Endothelial cell of hepatic sinusoid (primary cell): ENCODE measurements around the gene RAI14.

Experiments
- in situ Hi-C: cut with HindIII; loops from 2 replicates; pipeline ENCODE4 v1.10.0; 2017; ENCODE audit warnings: low sequenced_read_pairs

The RAI14 gene

DNA sequence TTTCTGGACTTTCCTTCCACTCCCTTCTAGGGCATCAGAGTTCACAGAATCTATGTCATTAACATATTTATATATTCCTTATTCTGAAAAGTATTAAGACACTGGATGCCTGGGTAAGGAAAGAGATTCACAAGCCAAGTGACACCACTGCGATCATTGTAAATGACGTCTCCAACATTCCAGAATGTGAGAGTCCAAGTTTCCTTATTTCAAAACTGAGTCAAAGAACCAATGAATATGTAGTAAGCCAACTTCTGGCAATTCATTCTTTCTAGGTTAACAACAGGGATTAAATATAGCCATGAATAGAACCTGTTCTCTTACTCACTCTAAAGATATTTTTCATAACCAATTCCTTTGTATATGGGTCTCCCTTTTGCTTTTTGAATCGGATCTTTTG is 18.1 kb downstream of the RAI14 start:
- in situ Hi-C loops = no loop called here

DNA sequence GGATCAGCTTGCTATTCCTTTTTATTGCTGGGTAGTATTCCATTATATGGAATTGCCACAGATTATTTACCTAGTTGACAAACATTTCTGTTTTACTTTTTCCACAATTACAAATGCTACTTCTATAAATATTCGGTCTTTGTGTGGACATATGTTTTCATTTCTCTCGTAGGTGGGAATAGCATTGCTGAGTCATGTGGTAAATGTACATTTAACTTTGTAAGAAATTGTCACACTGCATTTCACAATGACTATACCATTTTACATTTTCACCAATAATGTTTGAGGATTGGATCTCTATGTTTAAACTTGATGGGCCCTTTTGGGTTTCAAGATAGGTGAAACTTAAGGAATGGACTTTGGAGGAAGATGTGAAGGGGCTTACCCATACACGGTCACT is 19.7 kb downstream of the RAI14 start:
- in situ Hi-C loops = no loop called here

DNA sequence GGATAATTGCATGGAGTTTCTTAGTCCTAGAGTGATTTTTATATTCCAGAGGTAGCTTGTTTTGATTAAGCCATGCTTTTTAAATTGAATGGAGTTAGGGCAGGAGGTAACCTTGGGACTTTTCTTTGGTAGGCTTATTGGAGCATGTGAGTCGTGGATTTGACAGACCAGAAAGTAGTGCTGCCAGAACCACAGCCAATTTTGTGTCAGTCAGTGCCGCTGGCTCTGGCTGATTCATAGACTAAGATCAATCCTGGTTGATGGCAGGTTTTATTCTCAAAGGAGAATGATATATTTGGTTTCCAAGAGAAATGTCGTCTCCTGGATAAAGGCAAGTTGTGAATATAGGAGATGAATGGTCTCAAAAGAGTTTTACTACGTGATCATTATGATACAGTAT is 20.3 kb downstream of the RAI14 start:
- in situ Hi-C loops = no loop called here

DNA sequence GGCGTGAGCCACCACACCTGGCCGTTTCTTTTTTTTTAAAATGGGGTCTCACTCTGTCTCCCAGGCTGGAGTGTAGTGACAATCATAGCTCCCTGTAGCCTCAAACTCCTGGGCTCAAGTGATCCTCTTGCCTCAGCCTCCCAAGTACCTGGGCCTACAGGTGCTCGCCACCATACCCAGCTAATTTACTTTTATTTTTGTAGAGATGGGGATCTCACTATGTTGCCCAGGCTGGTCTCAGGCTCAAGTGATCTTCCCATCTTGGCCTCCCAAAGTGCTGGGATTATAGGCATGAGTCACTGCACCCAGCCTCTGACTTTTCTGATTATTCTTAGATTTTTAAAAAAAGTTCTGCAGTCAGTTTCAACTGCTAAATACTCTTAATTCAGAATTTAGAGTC is 21.3 kb downstream of the RAI14 start:
- in situ Hi-C loops = no loop called here

DNA sequence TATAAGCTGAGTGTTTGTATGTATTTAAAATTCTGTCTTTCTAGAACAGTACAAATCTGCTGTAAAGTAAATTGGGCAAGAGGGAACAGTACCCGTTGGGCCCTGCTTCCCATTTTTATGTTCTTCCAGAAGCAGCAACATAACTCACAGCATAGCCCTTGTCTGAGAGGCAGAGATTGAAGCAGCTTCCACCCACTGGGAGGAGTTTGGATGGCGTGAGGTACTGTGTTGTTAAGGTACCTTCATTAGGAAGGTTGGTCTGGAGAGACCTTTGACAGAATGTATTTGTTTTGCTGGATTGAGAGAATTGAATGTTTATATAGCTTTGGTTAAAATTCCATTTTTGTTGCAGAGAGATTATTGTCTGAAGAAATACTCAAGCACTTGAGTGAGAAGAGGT is 24.8 kb downstream of the RAI14 start:
- in situ Hi-C loops = no loop called here

DNA sequence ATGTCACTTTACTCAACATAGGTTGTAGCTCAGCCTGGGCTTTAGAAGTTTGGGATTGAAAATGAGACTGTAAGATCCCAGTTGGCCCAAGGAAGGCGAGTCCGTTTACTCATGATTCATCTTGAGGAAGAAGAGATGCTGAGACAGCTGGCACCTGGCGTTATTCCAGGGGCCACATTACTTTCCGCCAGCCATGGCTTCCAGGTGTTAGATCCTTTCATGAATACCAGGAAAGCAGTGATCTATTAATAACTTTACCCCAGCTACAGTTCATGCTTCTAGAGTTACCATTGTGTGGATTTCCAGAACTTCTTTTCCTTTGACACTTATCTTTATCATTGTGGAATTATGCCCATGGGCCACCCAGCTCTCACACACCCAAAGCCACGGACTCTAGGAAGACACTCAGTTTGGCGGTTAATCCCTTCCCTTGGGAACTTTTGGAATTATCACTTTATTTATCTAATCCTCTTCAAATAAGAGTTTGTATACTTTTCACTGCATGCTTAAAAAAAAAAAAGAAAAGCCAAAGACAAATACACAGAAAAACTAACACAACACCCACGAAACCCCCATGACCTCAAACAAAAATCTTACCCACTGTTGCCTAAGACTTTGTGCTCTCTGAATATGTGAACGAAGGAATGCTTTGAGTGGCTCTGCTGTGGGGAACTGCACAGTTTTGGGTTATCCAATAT is 26.9 kb downstream of the RAI14 start:
- in situ Hi-C loops = no loop called here

DNA sequence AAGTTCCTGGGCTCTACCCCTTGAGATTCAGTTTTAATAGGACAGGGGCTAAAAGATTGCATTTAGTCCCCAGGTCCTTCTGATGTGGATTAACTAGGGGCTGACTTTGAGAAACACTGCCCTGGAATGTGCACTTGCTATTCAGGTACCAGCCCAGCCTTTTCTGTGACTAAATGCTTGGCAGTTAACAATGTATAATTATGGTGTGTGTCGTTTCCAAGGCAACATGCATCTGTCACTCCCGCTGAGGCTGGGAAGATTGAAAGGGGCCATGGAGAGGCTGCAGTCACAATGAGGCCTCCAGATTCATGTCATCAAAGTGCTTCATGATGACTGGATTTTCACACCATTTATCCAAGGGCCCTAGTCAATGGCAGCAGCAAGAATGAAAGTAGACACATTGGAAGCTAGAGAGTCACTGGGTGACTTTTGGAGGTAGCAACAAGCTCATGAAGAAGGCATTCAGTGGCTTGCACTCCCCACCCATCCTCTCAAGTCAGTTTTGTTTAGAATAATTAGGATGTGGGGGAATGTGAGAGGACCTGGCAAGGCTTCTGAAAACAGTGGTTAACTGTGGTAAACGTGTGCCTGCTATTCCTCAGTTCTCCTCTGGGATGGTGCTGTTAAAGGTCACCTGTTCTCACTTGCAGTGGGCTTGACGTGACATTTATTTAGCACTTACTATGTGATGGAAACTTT is 28.3 kb downstream of the RAI14 start:
- in situ Hi-C loops = no loop called here

DNA sequence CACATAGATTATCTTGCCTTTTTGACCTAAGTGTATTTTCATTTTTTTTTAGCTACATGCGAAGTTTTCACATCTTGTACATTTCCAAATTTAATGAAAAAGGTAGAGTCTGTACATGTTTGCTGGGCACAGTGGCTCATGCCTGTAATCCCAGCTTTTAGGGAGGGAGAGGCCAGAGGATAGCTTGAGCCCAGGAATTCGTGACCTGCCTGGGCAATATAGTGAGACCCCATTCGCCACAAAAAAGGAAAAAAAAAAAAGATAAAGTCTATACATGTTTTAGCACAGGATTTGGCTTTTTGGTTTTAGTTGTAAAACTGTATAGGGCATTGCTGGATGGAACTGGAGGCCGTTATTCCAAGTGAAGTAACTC is 28.8 kb downstream of the RAI14 start:
- in situ Hi-C loops = loop anchor here (5.0 kb wide), 1 partner anchor 52 kb away; no protein-coding TSS in a partner anchor

DNA sequence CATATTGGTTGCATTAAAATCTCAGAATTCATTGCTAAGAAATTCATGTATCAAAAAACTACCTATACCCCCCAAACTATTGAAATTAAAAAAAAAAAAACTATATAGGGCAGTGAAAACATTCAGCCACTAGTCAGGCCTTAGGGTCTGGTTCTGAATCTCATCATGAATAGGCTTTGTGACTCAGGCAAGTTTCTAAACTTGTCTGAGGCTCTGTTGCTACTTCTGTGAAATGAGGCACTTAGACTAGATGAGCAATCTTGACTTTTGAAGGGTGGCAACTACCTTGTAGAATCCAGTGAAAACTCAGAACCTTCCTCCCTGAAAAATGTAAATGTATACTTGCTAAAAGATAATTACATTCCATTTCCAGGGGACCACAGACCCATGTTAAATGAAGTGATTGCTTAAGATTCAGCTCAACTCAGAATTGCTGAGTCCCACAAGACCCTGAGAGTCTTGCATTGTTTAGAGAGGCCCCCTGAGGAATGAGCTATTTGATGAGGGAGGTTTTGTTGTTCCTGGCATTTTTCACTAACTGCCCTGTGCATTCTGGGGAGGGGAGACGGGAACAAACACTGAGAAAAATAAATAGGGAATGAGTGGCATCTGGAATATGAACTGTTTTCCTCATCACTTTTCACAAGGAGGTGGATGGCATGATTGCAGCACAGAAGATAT is 29.5 kb downstream of the RAI14 start:
- in situ Hi-C loops = loop anchor here (5.0 kb wide), 1 partner anchor 52 kb away; no protein-coding TSS in a partner anchor

DNA sequence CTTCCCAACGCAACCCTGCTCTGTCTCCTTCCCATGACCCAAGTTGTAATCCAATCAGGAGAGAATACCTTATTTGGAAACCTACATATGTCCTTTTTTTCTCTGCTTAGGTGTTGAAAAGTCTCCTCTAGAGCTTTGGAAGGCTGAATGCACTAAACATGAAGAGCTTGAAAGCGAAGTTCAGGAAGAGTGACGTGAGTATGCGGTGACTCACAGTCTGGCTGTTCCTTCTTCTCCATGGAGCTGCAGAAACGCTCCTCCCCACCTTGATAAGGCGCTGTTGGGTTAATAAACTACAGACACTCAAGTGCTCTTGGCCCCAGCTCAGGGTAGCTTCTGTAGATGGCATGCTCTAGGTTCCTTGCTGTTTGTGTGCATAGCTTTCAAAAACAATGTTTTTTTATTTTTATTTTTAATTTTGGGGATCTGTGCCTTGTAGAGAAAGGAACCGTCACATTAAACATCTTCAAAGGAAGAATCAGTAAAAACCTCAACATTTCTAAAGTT is 30.7 kb downstream of the RAI14 start:
- in situ Hi-C loops = loop anchor here (5.0 kb wide), 1 partner anchor 50 kb away; no protein-coding TSS in a partner anchor

DNA sequence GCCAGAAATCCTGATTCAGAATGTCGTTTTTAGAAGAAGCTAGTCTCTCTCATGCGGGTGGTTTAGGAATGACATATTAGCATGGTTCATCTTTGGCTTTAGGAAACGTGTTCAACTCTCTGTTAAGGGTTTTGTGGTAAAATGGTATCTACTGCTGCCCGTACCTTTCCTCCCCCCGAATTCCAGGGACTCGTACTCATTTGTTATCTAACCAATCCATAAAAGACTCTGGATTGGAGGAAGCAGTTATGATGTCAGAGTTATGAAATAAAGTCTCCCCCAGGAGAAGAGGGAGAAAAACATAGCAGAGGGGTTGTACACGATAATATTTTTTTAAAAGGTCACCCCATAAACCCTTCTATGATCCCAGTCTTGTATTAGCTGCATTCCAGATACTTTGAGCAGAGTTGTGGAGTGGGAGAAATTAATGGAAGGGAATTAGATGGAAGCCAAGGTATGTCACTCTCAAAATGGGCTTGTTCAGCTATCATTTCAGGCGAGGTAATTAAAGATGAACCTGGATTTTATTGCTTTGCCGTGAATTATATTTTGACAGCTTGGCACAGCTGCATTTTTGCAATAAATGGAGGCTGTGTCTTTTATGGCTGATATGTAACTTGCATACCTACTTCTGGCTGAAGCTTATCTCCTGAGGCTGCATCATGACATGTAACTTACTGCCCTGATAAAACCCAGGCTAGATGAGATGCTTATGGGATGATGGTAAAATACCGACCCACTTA is 31.3 kb downstream of the RAI14 start:
- in situ Hi-C loops = loop anchor here (5.0 kb wide), 1 partner anchor 50 kb away; no protein-coding TSS in a partner anchor

DNA sequence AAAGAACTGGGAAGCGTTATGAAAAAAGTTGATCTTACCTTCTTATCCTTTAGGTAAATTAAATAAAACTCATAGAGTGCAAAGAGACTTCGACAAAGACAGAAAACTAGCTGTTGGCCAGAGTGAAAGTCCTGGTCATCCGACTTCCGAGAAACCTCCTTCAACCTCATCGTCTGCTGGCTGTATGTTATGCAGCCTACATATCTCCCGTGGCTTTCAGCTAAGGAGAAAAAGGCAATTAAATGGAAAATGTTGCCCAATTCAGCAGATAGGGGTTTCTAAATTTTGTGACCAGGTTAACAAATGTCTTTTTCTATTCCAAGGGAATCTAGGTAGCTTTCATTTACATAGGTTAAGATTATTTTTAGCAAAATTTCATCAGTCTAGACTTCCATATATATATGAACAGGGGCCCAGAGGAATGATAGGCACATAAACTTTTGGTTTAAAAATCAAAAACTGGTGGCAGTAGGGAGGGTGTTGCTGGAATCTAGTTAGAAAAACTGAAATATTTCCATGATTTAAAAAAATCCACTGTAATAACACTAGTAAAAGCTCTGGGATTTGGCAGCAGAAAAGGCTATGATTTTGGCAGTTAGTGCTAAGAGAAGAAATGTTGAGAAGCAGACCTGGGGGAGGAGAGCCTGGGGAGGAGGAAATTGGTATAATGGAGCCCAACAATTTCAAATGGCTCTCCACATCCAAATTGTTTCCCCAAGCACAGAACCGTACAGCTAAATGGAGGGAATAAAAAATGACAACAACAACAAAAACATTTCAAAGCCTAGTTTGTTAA is 32.1 kb downstream of the RAI14 start:
- in situ Hi-C loops = loop anchor here (5.0 kb wide), 1 partner anchor 49 kb away; no protein-coding TSS in a partner anchor

DNA sequence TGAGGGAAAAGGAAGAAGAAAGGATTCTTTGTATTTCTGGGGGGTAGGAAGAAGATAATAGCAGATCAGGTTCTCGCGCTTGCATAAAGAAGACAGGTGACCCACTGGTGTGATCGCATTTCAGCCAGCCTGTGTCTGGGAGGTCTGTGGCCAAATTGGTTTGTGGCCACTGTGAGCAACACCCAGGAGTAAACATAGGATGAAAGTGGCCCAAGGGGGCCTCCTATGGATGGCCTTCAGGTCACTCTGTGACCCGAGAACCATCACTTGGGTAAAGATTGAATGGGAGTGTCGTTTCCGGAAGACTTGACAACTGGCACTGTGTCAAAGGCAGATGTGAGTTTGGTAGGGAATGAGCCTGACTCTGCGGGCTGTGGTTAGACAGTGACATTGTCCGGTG is 34.2 kb downstream of the RAI14 start:
- in situ Hi-C loops = no loop called here

DNA sequence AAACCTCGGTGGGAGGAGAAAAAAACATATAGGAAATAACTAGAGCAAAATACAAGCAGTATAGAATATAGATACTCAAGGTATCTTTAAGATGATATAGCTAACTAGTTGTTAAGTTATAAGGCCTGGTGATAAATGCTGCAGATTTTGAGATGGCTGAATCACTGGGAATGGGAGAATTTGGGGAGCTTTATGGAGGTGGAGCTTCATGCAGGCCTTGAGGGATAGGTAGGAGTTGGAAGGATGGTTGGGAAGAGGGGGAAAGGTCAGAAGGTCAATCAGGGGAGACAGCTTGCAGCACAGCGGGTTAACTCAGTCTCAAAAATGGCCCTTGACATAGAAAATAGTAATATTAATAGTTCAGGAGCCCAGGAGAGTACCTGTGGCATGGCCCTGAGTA is 34.8 kb downstream of the RAI14 start:
- in situ Hi-C loops = no loop called here

DNA sequence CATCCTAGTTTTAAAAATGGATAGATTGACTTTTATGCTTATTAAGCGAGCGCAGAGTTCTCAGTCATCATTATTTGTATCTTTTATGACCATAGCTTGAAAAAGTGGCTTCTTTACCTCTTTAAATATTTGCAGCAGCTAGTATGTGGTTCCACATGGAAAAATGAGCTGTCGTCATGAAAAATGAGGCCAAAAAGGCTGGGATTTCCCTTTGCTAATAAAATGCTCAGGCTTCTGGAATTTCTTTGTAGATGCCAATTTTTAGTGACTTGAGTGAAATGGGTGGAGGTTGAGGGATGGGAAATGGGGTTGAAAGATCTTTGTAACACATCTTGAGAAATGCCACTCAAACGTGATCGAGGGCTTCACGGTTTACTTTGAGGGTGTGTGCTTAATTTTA is 35.2 kb downstream of the RAI14 start:
- in situ Hi-C loops = no loop called here

DNA sequence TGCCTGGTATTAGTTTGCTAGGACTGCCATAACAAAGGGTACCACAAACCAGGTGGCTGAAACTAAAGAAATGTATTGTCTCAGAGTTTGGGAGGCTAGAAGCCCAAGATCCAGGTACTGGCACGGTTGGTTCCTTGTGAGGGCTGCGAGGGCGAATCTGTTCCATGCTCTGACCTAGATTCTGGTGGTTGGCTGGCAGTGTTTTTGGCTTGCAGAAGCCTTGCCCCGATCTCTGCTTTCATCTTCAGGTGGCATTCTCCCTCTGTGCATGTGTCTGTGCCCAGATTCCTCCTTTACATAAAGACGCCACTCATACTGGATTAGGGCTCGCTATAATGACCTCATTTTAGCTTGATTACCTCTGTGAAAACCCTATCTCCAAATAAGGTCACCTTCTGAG is 36.7 kb downstream of the RAI14 start:
- in situ Hi-C loops = no loop called here

DNA sequence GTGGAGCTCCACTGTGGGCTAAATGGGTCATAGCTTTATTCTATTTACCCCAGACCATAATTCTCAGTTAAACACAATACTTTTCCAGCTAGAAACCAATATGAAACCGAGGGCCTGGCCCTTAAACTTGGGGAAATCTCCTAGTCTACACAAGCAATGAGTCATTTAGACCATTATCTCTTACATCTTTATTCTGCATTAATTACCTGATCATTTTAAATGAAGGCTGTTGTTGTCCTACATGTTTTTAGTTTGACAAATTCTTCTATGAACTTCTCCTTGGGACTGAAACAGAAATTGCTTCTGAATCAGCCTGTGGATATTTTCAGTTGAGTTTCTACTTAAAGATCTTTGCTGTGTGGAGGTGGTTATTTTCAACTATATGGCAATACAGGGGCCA is 37.9 kb downstream of the RAI14 start:
- in situ Hi-C loops = no loop called here

DNA sequence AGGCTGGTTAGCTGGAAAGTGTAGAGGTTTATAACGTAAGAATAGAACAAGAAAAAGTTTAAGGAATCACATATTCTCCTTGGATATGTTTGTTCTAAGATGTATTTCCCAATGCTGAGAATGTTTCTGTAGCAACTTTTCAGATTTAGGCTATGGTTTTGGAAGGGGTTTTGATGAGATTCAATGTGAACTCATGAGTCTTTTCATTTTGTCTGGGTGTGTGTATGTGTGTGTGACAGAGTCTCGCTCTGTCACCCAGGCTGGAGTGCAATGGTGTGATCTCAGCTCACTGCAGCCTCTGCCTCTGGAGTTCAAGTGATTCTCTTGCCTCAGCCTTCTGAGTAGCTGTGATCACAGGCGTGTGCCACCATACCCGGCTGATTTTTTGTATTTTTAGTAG is 38.6 kb downstream of the RAI14 start:
- in situ Hi-C loops = no loop called here

DNA sequence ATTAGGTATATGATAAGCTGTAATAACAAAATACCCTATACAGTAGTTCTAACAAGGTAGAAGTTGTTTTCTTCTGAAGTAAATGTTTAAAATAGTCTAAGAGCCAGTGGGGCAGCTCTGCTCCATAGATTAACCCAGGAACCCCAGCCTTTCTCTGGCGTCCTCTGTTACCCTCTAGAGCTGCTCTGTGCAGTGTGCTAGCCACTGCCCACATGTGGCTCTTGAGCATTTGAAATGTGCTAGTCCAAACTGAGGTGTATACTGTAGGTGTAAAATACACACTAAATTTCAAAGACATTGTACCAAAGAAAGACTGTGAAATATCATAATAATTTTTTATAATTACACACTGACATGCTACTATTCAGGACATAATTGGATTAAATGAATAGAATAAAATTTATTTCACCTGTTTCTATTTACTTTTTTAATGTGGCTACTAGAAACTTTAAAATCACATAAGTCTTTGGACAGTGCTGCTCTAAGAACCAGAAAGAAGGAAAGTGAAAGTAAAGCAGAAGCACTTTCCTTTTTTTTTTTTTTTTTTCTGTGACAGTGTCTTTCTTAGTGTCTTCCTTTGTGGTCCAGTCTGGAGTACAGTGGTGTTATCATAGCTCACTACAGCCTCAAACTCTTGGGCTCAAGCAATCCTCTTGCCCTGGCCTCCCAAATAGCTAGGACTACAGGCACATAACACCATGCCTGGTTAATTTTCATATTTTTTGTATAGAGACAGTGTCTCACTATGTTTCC is 39.3 kb downstream of the RAI14 start:
- in situ Hi-C loops = no loop called here
